BLaER1 (cell line): Measurements from ENCODE around the gene XRCC2.
A peak's percentile ranks its signal among the peaks of the same experiment; 100 is the strongest.
"Not testable (repeated sequence)": the region's sequence is repeated elsewhere in the genome, so short reads cannot be mapped to it uniquely, and the experiment has no call there.

Source experiments
- H3K27ac ChIP-seq: shearing (Covaris generic); formaldehyde crosslinking; 2 replicates; pipeline ENCODE4 v1.8.1; 2022
- H3K27me3 ChIP-seq: shearing (Covaris generic); formaldehyde crosslinking; 2 replicates; pipeline ENCODE4 v1.8.1; 2022
- H3K36me3 ChIP-seq: shearing (Covaris generic); formaldehyde crosslinking; 2 replicates; pipeline ENCODE4 v1.8.1; 2022
- H3K4me1 ChIP-seq: shearing (Covaris generic); formaldehyde crosslinking; 2 replicates; pipeline ENCODE4 v1.8.1; 2022
- H3K4me2 ChIP-seq: shearing (Covaris generic); formaldehyde crosslinking; 2 replicates; pipeline ENCODE4 v1.8.1; 2022
- H3K4me3 ChIP-seq: shearing (Covaris generic); formaldehyde crosslinking; 2 replicates; pipeline ENCODE4 v1.8.1; 2022
- H3K9ac ChIP-seq: shearing (Covaris generic); formaldehyde crosslinking; 2 replicates; pipeline ENCODE4 v1.8.1; 2022
- H3K9me3 ChIP-seq: shearing (Covaris generic); formaldehyde crosslinking; 2 replicates; pipeline ENCODE4 v1.8.1; 2022
- H4K20me1 ChIP-seq: shearing (Covaris generic); formaldehyde crosslinking; 2 replicates; pipeline ENCODE4 v1.8.1; 2022
- Cebpa-rat ChIP-seq: shearing (Covaris generic); IDR thresholded peaks from 2 replicates; pipeline ENCODE4 v1.8.1; 2022

XRCC2 gene

GRCh38 chr7:152675759-152676636, at the start of gene XRCC2:
TSS of gene XRCC2 (minus strand) at chr7:152676141. CDS start at chr7:152676079, 62 bp downstream.
- Histone ChIP-seq H3K4me2 (peak within 1 kb of the TSS; percentile 92), H4K20me1 (peaks cover 12% of the 10 kb centered on the region; the same call in 1 of the 2 replicates), H3K9me3 (no peaks in the 10 kb centered on the region), H3K27me3 (no peaks in the 10 kb centered on the region), H3K9ac (peak within 1 kb of the TSS; percentile 93), H3K4me3 (peak within 1 kb of the TSS; percentile 93), H3K27ac (peak within 1 kb of the TSS; percentile 91), H3K36me3 (peaks cover 21% of the 10 kb centered on the region), H3K4me1 (peaks cover 18% of the 10 kb centered on the region)
- no peak for TF ChIP-seq Cebpa-rat

GRCh38 chr7:152723364-152723763, 47.4 kb upstream of the XRCC2 start:
- Histone ChIP-seq H3K4me1 (no peaks in the 10 kb centered on the region), H4K20me1 (no peaks in the 10 kb centered on the region), H3K4me3 (no peak overlapping the region), H3K9ac (no peak overlapping the region), H3K27me3 (no peaks in the 10 kb centered on the region), H3K36me3 (no peaks in the 10 kb centered on the region), H3K4me2 (no peak overlapping the region), H3K9me3 (no peaks in the 10 kb centered on the region), H3K27ac (no peak overlapping the region)
- TF ChIP-seq Cebpa-rat: no peak

GRCh38 chr7:152712412-152713042, 36.6 kb upstream of the XRCC2 start:
- H3K36me3 ChIP-seq, H3K9me3 ChIP-seq, H4K20me1 ChIP-seq, H3K27ac ChIP-seq, H3K9ac ChIP-seq, H3K4me1 ChIP-seq, H3K27me3 ChIP-seq, H3K4me2 ChIP-seq, H3K4me3 ChIP-seq: not testable (repeated sequence)

GRCh38 chr7:152711444-152711944, 35.6 kb upstream of the XRCC2 start:
- H3K4me1 ChIP-seq: no peaks in the 10 kb centered on the region
- no peak overlapping the region for H3K9ac ChIP-seq
- no peaks in the 10 kb centered on the region for H3K36me3 ChIP-seq
- no peak overlapping the region for H3K4me2 ChIP-seq
- no peak overlapping the region for H3K4me3 ChIP-seq
- no peak overlapping the region for H3K27ac ChIP-seq
- peaks cover 2% of the 10 kb centered on the region; the same call in 1 of the 2 replicates for H3K9me3 ChIP-seq
- H3K27me3 ChIP-seq: no peaks in the 10 kb centered on the region
- TF ChIP-seq Cebpa-rat: no peak
- no peaks in the 10 kb centered on the region for H4K20me1 ChIP-seq

- Histone ChIP-seq H3K36me3 (no peaks in the 10 kb centered on the region), H3K9ac (no peak overlapping the region), H3K4me1 (no peaks in the 10 kb centered on the region), H3K4me3 (no peak overlapping the region), H3K27ac (no peak overlapping the region), H3K4me2 (no peak overlapping the region), H3K9me3 (peaks cover 15% of the 10 kb centered on the region), H4K20me1 (no peaks in the 10 kb centered on the region), H3K27me3 (no peaks in the 10 kb centered on the region)
- no peak for TF ChIP-seq Cebpa-rat
Measured at GRCh38 chr7:152710153-152710442, 34.2 kb upstream of the XRCC2 start.

GRCh38 chr7:152709287-152710152, 33.6 kb upstream of the XRCC2 start:
- H3K4me1 ChIP-seq: no peaks in the 10 kb centered on the region
- H3K4me3 ChIP-seq: no peak overlapping the region
- no peak overlapping the region for H3K9ac ChIP-seq
- H3K4me2 ChIP-seq: no peak overlapping the region
- H3K27me3 ChIP-seq: no peaks in the 10 kb centered on the region
- H3K9me3 ChIP-seq: peaks cover 20% of the 10 kb centered on the region
- no peak overlapping the region for H3K27ac ChIP-seq
- no peak for TF ChIP-seq Cebpa-rat
- H4K20me1 ChIP-seq: no peaks in the 10 kb centered on the region
- no peaks in the 10 kb centered on the region for H3K36me3 ChIP-seq

- no peaks in the 10 kb centered on the region for H3K36me3 ChIP-seq
- H3K27me3 ChIP-seq: no peaks in the 10 kb centered on the region
- no peak overlapping the region for H3K9ac ChIP-seq
- H3K4me1 ChIP-seq: peaks cover 3% of the 10 kb centered on the region; the same call in 1 of the 2 replicates
- no peak overlapping the region for H3K27ac ChIP-seq
- H3K9me3 ChIP-seq: peaks cover 41% of the 10 kb centered on the region
- no peak overlapping the region for H3K4me3 ChIP-seq
- TF ChIP-seq Cebpa-rat: no peak
- no peaks in the 10 kb centered on the region for H4K20me1 ChIP-seq
- H3K4me2 ChIP-seq: no peak overlapping the region
Measured at GRCh38 chr7:152704796-152705384, 28.9 kb upstream of the XRCC2 start.

- H3K9me3 ChIP-seq: peaks cover 16% of the 10 kb centered on the region
- H3K4me2 ChIP-seq: no peak overlapping the region
- no peak for TF ChIP-seq Cebpa-rat
- peaks cover 4% of the 10 kb centered on the region; the same call in 1 of the 2 replicates for H3K4me1 ChIP-seq
- H4K20me1 ChIP-seq: no peaks in the 10 kb centered on the region
- H3K36me3 ChIP-seq: no peaks in the 10 kb centered on the region
- no peak overlapping the region for H3K4me3 ChIP-seq
- H3K9ac ChIP-seq: no peak overlapping the region
- H3K27ac ChIP-seq: no peak overlapping the region
- no peaks in the 10 kb centered on the region for H3K27me3 ChIP-seq
Measured at GRCh38 chr7:152699079-152699478, 23.1 kb upstream of the XRCC2 start.

- not testable (repeated sequence) for H3K4me3 ChIP-seq
Measured at GRCh38 chr7:152697268-152697974, 21.5 kb upstream of the XRCC2 start.

GRCh38 chr7:152692196-152692595, 16.3 kb upstream of the XRCC2 start:
- H3K36me3 ChIP-seq, H3K27ac ChIP-seq, H3K4me1 ChIP-seq, H3K27me3 ChIP-seq, H3K4me2 ChIP-seq, H4K20me1 ChIP-seq, H3K4me3 ChIP-seq, H3K9me3 ChIP-seq, H3K9ac ChIP-seq: not testable (repeated sequence)

More at GRCh38 chr7:152697268-152697974, 21.5 kb upstream of the XRCC2 start:
- H3K4me2 ChIP-seq, H4K20me1 ChIP-seq, H3K4me1 ChIP-seq, H3K9ac ChIP-seq, H3K27ac ChIP-seq, H3K27me3 ChIP-seq, H3K36me3 ChIP-seq, H3K9me3 ChIP-seq: not testable (repeated sequence)
